ACC112 (cell line): Measurements from ENCODE around the gene NKX1-1.

ENCODE experiments used
- H2AFZ ChIP-seq: fragments of 200-600 bp; sonication (generic); one replicate; pipeline ENCODE4 v1.6.0; 2017; ENCODE audit warnings: antibody characterized with exemption, low read length; ENCODE audit not compliant: unreplicated experiment
- H3K27ac ChIP-seq: fragments of 200-600 bp; sonication (generic); 2 replicates; pipeline ENCODE4 v1.5.1; 2014; ENCODE audit warnings: low read depth, mild to moderate bottlenecking, antibody characterized with exemption, low read length, moderate library complexity
- H3K27me3 ChIP-seq: fragments of 200-600 bp; sonication (generic); 2 replicates; pipeline ENCODE4 v1.6.1; 2014; ENCODE audit warnings: mild to moderate bottlenecking, antibody characterized with exemption, low read length, moderate library complexity, mixed read lengths; ENCODE audit not compliant: insufficient read depth
- H3K36me3 ChIP-seq: fragments of 200-600 bp; sonication (generic); 2 replicates; pipeline ENCODE4 v1.6.1; 2016; ENCODE audit warnings: mild to moderate bottlenecking, antibody characterized with exemption, low read length, moderate library complexity, mixed read lengths; ENCODE audit not compliant: insufficient read depth
- H3K4me1 ChIP-seq: fragments of 200-600 bp; sonication (generic); one replicate; pipeline ENCODE4 v1.6.1; 2016; ENCODE audit warnings: low read length, mixed read lengths; ENCODE audit not compliant: insufficient read depth, unreplicated experiment, control insufficient read depth
- H3K4me3 ChIP-seq: fragments of 200-600 bp; sonication (generic); 2 replicates; pipeline ENCODE4 v1.5.1; 2014; ENCODE audit warnings: mild to moderate bottlenecking, low read depth, low read length
- H3K79me2 ChIP-seq: fragments of 200-600 bp; sonication (generic); one replicate; pipeline ENCODE4 v1.6.0; 2016; ENCODE audit warnings: low read length; ENCODE audit not compliant: control insufficient read depth, unreplicated experiment, insufficient read depth

NKX1-1 gene

GRCh38 chr4:1409491-1410425, 3.5 kb upstream of the NKX1-1 start:
- Histone ChIP-seq H3K4me1 (no peaks in the 10 kb centered on the region), H3K4me3 (no peak overlapping the region), H3K79me2 (no peaks in the 10 kb centered on the region), H3K27ac (no peak overlapping the region), H2AFZ (no peak overlapping the region), H3K27me3 (peaks cover 91% of the 10 kb centered on the region), H3K36me3 (no peaks in the 10 kb centered on the region)

DNA sequence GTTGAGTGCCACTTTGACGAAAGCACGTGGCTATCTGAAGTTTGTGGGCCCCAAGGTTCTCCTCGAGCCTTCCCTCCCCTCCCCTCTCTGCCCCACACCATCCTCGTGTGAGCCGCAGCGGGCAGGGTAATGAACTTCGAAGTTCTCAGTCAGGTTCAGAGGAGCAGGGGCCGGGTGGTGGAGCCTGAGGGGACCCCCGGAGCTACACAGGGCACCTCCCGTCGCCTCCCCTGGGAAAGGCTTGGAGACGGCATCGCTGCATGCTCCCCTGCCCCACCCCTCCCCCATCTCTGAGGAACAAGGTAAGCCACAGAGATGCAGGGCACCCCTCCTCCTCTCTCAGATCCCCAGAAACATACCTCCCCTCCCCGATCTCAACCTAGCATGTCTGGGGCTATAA, 2.8 kb upstream of the NKX1-1 start:
- no peak overlapping the region for H3K4me3 ChIP-seq
- no peaks in the 10 kb centered on the region for H3K79me2 ChIP-seq
- no peak overlapping the region for H3K27ac ChIP-seq
- no peak overlapping the region for H2AFZ ChIP-seq
- no peaks in the 10 kb centered on the region for H3K4me1 ChIP-seq
- H3K36me3 ChIP-seq, result no peaks in the 10 kb centered on the region
- H3K27me3 ChIP-seq, result peaks cover 96% of the 10 kb centered on the region

DNA sequence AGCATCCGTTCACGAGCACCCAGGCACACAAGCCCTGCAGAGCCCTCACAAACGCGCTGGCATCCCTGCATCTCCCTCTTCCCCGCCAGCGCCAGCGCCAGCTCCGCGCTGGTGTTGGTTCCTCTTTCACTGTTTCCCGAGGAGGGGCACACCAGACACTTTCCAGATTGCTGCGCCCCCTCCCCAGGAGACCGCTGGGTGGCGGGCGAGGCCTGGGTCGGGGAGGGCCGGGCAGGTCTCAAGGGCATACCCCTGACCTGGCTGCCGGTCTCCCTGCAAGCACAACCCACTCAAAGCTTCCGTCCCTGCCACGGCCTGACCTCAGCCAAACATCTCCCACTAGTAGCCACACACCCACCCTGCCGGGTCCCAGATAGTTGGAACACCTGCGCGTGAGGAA, 2.2 kb upstream of the NKX1-1 start:
- Histone ChIP-seq H2AFZ (no peak overlapping the region), H3K4me1 (no peaks in the 10 kb centered on the region), H3K79me2 (no peaks in the 10 kb centered on the region), H3K4me3 (no peak overlapping the region), H3K27ac (no peak overlapping the region), H3K36me3 (no peaks in the 10 kb centered on the region), H3K27me3 (peaks cover 96% of the 10 kb centered on the region)

- Histone ChIP-seq H2AFZ (no peak overlapping the region), H3K36me3 (no peaks in the 10 kb centered on the region), H3K79me2 (no peaks in the 10 kb centered on the region), H3K4me3 (no peak overlapping the region), H3K27me3 (peaks cover 95% of the 10 kb centered on the region), H3K27ac (no peak overlapping the region), H3K4me1 (no peaks in the 10 kb centered on the region)
These were observed 1.6 kb upstream of the NKX1-1 start for GRCh38 chr4:1407657-1408333.

DNA sequence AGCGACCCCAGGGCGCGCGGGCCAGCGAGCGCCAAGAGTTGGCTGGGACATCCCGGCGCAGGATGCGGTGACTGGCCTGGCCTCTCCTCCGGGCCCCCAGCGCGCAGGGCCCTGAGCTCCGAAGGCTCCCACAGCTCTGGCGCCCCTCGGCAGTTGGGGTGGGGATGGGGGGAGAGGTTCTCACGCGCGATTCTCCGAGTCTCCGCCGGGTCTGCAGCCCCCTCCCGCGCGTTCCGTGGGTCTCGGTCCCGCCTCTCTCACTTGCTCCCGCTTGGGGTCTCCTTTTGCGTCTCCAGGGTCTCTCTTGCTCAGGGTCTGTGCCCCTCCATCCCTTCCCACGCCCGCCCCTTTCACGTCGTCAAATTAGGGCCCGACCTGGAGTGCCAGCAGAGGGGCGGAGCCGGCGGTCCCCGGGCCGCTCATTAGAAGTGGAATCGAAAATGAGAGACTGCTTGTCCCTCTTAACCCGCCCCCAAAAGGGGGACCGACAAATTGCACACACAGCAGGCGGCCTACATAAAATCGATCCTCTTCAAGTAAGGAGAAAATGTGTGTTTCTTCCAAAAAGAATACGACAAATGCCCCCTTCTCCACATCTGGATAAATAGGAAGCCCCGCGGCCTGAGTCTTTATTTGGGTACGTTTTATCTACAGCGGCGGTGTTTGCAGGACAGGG, 877 bp upstream of the NKX1-1 start:
- H3K27me3 ChIP-seq, result peaks cover 95% of the 10 kb centered on the region
- H3K27ac ChIP-seq, result no peak overlapping the region
- no peak overlapping the region for H3K4me3 ChIP-seq

DNA sequence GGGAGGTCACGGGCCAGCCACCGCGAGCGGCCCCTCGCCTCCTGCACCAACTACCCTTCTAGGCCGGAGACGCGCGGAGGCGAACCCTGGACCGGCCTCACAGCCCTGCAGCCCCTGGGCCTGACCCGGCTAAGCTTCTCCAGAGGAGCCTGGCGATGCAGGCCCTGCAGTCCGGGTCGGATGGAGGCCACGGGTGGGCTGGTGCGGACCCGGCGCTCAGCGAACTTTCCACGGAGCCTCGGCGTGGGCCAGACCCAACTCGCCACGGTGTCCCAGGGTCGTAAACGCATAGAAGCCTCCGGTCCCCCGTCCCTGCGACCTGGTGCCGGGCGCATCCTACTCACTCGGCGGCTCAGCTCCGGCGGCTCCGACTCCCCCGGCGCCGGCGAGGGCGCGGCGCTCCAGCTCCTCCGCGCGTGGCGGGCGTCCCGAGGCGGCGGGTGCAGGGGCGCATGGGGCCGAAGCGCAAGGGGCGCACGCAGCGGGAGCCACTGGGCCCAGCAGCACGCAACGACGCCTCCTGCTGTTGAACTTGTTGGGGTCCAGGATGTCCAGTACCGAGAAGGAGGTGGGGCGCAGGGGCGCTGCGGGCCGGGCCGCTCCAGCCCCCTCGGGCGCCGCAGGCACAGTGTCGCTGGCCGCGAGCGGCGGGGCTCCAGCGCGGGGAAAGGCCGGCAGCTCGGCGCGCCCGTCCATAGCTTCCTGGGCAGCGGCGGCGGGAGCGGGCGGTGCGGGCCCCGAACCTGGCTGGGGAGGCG, 427 bp downstream of the NKX1-1 start:
- Histone ChIP-seq H2AFZ (no peak overlapping the region), H3K27ac (no peak overlapping the region), H3K27me3 (peaks cover 95% of the 10 kb centered on the region), H3K79me2 (no peaks in the 10 kb centered on the region), H3K4me3 (no peak overlapping the region), H3K4me1 (no peaks in the 10 kb centered on the region), H3K36me3 (no peaks in the 10 kb centered on the region)

More for the DNA sequence above, 877 bp upstream of the NKX1-1 start:
- Histone ChIP-seq H3K4me1 (no peaks in the 10 kb centered on the region), H3K79me2 (no peaks in the 10 kb centered on the region), H3K36me3 (no peaks in the 10 kb centered on the region), H2AFZ (no peak overlapping the region)

DNA sequence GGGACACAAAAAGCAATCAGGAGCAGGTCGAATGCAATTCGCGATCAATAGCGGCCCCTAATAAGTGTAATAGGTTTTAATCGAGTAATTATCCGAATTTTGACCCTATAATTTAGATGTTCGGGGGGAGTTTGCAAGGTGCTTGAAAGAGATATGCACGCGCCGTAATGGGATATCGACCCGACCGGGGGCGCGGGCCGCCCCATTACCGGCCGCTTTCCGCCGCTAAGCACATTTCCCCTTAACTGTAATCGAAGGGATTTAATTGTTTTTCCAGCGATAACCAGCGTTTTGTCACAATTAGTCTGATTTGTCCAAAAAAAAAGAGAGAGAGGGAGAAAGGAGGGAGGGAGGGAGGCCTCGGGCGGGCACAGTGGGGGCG, 997 bp downstream of the NKX1-1 start:
- H3K27ac ChIP-seq, result no peak overlapping the region
- H3K27me3 ChIP-seq, result peaks cover 95% of the 10 kb centered on the region
- H3K79me2 ChIP-seq, result no peaks in the 10 kb centered on the region
- H3K4me3 ChIP-seq, result no peak overlapping the region
- H3K36me3 ChIP-seq, result no peaks in the 10 kb centered on the region
- H3K4me1 ChIP-seq, result no peaks in the 10 kb centered on the region
- H2AFZ ChIP-seq, result no peak overlapping the region

DNA sequence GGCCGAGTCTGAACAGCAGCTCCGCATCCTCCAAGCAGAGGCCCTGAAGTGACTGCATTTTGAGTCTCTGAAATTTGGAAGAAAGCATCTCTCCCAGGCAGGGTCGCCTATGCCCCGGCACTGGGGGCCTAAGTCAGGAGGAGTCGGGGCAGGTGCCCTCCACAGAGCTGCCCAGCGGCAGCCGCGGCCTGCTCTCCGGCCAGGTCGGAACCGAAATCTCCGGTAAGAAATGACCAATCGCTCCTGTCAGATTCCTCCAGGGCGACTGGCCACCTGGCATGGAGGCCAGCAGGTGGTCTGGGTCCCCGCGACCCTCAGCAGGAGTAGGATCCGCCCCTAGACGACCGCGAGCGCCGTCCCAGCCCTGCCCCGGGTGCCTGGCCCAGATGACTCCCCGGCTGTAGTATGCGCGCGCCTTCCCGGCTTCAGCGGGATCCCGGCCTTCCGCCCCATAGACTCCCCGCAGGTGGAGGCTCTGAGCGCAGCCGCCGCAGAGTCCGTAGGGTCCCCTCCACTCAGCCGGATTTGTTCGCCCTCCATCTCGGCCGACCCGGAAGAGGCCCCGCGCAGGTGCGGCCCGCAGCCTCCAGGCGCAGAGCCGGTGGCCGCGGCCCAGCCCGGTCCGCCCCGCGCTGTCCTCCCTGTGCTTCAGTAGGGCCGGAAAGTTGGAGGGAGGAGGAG, 1.5 kb downstream of the NKX1-1 start:
- no peaks in the 10 kb centered on the region for H3K79me2 ChIP-seq
- no peak overlapping the region for H3K4me3 ChIP-seq
- no peak overlapping the region for H3K27ac ChIP-seq
- H3K36me3 ChIP-seq, result no peaks in the 10 kb centered on the region
- H2AFZ ChIP-seq, result no peak overlapping the region
- peaks cover 95% of the 10 kb centered on the region for H3K27me3 ChIP-seq
- H3K4me1 ChIP-seq, result no peaks in the 10 kb centered on the region

GRCh38 chr4:1403591-1404572, 2.4 kb downstream of the NKX1-1 start:
- no peak overlapping the region for H2AFZ ChIP-seq
- H3K79me2 ChIP-seq, result no peaks in the 10 kb centered on the region
- no peaks in the 10 kb centered on the region for H3K4me1 ChIP-seq
- H3K27ac ChIP-seq, result no peak overlapping the region
- H3K27me3 ChIP-seq, result peaks cover 88% of the 10 kb centered on the region
- H3K4me3 ChIP-seq, result no peak overlapping the region
- H3K36me3 ChIP-seq, result no peaks in the 10 kb centered on the region
